Measurements from ENCODE around the gene VENTX.
A peak's percentile ranks its signal among the peaks of the same experiment; 100 is the strongest.

The VENTX gene

DNA sequence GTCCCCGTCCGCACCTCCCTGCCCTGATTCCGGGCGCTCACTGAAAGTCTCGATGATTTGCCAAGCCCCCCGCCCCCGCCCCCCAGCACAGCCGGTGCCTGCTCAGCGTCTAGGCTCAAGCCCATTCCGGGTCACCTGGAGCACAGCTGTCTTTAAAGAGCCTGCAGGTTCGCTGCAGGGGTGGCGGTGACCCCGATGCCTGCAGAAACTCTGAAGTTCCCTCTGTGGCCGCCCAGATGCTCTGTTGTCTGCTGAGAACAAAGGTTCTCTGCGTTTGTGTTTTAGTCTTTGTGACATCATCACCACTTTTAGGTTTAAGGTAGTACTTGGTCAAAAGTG lies 780 bp downstream of the VENTX start:
- no peak for DNase-seq

DNA sequence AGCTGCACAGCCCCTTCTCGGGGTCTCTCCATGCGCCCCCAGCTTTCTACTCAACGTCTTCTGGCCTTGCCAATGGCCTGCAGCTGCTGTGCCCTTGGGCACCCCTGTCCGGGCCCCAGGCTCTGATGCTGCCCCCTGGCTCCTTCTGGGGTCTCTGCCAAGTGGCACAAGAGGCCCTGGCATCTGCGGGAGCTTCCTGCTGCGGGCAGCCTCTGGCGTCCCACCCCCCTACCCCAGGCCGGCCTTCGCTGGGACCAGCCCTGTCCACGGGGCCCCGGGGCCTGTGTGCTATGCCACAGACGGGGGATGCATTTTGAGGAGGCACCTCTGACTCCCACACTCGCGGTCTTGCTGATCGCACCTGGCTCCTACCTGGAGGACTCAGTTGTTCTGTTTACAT lies 2.3 kb downstream of the VENTX start:
- DNase-seq = no peak

DNA sequence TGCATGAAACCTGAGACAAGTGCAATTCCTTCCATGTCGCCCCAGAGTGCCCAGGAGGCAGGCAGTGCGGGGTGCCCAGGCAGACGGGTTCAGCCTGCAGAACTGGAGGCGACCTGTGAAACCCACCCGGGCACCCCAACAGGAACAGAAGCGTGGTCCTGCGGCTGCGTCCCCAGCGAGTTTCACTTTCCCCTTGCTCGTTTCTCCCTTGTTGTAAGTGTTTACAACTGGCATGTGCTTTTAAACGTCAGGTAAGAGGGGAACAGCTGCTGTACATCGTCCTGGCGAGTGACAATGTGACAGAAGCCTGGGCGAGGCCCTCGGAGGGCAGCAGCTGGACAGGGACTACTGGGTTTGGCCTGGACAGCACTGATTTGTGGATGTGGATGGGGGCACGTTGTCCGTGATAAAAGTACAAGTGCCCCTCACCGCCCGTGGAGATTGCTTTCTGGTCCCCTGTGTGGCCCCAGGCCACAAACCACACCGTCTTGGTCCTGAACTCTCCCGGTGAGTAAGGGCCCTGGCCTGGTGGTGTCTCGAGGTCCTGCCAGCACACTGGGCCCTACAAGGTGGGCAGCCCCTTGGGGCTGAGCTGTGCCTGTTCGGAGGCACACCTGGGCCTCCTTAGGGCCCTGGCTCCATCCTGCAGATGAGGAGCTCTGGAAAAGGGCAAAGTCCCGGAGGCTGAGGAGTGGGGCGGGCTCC lies 4.0 kb downstream of the VENTX start:
- DNase-seq = no peak

DNA sequence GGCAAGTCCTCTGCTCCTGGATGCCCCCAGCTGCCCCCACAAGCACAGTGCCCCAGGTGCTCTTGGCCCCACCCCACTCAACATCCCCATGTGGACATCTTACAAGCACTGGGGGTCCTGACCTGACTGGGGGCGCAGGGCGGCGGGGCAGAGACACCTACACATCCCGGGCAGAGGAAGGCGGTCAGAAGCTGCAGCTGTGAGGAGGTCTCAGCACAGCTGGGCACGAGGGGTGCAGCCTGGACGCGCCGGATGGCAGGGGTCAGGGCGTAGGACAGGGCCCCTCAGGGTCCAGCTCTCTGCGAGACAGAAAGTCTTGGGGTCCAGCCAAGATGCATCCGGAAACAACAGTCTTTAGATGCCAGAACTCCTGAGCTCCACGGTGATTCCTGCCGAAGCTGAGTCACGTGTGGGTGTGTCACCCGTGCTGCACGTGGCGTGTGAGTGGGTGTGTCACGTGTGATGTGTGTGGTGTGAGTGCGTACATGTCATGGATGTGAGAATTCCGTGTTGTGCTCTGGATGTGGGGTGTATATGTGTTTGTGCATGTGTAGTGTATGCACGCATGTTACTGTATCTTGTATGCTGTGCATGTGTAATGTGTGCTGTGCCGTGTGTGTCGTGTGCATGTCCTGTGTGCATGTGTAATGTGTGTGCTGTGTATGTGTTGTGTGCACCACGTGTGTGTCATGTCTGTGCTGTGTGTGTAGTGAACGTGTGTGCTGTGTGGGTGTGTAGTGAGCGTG lies 5.1 kb downstream of the VENTX start:
- DNase-seq = no peak

DNA sequence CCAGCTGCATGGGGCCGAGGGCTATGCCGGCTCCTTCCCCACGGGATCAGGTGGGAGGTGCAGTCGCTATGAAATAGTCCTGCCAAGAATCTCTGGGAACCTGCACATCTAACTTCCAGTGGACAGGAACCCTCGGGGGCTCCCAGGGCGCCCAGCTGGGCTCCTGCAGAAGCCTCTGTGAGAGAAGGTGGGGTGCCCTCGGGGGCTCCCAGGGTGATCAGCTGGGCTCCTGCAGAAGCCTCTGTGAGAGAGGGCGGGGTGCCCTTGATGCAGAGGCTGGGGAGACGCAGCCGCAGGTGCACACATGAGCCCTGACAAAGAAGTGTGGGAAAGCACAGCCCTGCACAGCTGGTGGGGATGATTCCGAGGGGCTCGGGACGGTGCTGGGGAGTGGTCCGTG lies 5.9 kb downstream of the VENTX start:
- no peak for DNase-seq

DNA sequence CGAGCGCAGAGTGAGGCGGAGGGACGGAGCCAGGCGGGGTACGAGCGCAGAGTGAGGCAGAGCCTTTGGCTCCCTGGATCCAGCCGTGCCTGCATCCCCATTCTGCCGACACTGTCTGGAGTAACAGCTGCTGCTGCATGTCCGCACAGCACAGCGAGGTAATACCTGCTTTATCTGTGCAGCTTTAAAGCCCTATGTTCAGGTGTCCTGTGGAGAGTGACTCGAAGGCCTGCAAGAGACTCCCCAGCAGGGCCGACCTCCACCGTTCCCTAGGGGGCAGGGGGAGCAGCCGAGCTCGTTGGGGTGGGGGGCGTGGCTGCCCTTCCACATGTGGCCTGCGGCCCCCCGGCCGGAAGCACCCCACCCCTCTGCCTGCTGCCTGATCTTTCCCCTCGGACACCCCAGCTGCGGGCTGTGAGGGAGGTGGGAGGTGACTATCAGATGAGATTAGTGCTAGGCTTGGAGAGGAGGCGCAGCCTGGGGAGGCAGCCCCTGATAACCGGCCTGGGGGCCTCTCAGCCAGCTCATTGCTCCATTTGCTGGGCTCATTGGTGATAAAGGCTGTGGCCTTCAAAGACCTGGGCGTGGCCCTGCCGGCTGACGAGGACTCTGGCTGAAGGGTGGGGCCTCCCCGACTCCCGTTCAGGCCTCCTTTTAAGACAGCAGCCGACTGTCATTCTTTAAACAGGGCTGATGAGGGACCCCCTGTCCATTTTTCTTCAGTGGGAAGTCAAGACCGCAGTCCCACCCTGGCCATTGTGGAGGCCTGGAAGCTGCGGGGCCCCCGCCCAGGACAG lies 8.0 kb downstream of the VENTX start:
- no peak for DNase-seq

DNA sequence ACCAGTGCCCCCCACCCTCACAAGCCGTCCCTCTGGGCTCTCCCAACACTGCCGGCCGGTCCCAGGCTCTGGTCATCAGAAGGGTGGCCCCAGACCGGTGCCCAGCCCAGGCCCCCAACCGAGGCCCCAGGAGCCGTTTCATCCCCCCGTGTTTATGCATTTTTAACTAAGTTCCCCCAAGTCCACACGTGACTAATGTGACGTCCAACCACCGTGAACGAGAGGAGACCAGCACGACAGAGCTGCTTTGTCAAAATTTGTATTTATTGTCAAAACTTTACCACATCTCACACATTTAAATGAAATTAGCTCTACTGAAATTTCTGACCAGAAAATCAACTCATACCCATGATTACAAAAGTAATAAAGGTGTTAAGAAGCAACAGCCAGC lies 8.6 kb downstream of the VENTX start:
- DNase-seq = no peak

DNA sequence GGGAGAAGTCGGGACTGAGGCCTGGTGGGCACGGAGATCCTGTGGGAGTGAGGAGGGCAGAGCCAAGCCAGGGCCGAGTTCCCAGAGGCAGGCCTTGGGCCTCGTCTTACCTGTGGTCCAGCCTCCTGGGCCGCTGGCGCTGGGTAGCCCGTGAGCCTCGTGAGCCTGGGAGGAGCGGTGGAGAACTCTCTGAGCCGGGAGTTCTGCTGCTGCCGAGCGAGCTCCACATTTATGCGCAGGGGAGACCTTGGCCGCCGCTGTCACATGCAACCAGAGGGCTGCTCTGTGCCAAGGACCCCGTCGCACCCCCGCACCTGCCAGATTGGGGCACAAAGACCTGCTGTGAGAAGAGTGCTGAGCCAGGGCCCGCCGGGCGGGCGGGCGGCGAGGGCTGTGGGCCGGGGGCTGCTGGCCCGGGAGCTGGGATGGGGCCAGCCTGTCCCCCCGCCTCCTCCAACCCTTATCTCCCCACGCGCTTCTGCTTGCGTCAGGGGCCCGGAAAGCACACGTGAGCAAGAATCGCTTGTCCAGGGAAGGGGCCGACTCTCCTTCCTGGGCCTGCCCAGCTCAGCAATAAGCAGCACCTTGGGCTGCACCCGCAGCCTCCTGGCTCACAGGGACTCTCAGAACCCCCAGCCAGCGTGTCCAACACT lies 10.2 kb downstream of the VENTX start:
- DNase-seq = no peak

DNA sequence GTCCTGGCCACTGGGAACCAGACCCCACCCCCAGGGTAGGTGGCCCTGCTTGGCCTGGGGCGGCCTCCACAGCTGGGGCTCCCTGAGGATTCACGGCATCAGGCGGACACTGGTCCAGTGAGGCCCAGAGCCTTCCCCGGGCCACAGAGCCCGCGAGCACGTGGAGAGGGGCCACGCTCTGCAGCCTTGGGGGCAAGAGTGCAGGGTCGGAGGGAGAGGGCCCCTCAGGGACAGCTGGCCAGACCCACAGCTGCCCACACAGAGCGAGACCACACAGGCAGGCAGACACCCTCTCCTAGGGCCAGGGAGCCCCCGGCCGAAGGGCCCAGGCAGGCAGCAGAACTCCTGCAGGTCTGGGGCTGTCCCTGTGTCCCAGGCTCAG lies 10.7 kb downstream of the VENTX start:
- no peak for DNase-seq

DNA sequence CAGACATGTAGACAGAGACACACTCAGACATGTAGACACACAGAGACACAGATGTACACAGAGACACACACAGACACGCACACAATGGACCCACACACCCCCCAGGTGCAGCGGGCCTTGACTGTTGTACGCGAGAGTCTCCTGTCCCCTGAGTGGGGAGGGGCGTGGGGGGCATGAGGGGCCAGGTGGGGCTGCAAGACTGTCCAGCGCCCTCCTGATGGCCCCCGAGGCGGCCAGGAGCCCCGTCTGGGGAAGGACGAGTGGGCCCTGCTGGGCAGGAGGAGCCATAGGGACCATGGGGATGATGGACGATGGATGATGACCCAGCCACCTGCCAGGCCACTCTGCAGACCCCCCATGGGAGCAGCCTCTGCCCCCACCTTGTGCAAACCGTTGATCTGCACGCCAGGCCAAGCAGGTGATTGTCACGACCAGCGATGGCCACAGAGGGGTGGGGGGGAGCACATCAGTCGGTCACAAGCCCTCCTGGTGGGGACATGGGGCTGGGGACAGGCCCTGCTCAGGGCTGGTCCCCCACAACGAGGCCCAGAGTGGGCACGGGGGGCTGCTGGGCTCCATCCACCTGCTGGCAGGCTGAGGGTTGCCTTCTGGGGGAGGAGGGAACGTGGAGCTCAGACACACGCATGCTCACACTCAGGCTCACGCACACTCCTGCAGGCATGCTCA lies 11.6 kb downstream of the VENTX start:
- no peak for DNase-seq

DNA sequence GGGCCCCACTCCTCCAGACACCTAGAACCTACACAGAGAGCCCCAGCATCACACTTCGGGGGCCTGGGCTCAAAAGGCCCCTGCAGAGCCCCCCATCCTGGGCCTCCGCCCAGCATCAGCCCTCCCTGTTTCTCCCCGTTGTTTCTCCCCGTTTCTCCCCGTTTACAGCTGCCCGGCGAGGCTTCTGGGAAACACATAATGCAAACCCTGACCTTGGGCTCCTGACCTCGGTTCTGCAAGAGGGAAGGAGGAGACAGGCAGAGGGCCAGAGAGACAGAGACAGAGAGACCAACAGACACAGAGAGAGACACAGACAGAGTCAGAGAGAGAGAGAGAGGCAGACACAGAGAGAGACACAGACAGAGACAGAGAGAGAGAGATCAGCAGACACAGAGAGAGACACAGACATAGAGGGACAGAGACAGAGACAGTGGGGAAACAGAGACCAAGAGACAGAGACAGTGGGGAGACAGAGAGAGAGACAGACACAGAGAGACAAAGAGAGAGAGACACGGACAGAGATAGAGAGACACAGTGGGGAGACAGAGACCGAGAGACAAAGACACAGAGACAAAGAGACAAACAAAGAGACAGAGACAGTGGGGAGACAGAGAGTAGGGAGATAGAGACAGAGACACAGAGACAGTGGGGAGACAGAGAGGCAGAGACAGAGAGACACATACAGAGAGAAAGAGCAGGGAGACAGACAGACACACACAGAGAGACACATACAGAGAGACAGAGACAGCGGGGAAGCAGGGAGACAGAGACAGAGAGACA lies 12.5 kb downstream of the VENTX start:
- no peak for DNase-seq

DNA sequence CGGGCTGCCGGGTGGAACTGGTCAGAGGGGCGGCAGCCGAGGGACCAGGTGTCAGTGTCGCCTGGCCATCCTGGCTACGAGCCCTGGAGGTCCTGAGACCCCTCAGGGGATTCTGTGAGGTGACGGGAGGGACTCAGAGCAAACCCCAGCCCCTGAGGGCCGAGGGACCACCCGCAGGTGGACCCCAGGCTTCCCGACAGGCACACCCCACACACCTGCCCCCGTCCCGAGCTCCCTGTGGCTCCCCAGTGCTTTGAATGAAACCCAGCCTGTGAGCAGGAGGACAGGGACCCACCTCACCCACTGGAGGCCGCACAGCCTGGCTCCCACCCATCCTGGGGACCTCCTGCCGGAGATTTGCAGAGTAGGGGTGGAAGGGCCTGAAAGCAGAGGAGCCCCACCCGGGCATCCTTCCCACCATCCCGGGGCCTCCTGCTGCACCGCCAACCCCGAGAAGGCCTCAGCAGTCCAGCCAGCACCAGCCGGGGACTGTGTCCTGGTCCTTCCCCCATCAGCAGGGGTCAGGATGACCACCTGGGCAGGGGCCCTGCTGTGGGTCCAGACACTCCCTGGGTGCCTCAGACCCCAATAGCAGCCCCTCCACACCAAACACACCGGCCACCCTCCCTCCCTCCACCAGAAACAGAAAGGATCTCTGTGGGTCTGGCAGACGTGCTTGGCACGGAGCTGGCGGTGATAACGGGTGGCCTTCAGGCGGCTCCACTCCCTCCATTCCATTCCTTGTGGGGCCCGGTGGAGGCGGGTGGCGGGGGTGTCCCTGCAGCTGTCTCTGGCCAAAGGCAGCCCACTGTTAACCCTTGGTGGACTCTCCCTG lies 13.9 kb downstream of the VENTX start:
- no peak for DNase-seq

DNA sequence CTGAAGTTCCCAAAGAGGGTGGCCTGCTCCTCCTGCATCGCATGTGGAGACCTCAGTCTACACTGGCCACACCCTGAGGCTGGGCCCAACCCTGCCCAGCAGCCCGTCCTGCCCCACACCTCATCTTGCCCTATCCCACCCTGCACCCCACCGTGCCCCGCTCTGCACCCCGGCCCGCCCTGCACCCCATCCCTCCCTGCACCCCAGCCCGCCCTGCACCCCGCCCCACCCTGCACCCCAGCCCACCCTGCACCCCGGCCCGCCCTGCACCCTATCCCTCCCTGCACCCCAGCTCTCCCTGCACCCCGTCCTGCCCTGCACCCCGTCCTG lies 14.5 kb downstream of the VENTX start:
- DNase-seq = no peak

DNA sequence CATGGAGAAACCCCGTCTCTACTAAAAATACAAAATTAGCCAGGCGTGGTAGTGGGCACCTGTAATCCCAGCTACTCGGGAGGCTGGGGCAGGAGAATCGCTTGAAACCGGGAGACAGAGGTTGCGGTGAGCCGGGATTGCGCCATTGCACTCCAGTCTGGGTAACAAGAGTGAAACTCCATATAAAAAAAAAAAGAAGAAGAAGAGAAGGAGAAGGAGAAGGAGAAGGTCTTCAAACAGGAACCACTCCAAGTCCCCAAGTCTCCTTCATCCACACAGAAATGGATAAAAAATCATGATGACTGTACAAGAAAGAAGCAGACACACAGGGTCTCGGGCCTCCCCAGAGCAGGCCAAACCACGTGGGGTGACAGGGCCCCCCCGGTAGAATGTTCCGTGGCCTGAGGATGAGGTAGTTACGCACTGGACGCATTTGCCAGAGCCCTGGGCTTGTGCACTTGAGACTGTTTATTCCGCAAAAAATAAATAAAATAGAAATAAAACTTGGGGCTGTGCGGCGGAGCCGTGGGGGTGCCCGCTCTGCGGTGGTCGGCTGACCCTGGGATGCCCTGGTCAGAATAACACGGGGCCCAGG lies 15.8 kb downstream of the VENTX start:
- no peak for DNase-seq

DNA sequence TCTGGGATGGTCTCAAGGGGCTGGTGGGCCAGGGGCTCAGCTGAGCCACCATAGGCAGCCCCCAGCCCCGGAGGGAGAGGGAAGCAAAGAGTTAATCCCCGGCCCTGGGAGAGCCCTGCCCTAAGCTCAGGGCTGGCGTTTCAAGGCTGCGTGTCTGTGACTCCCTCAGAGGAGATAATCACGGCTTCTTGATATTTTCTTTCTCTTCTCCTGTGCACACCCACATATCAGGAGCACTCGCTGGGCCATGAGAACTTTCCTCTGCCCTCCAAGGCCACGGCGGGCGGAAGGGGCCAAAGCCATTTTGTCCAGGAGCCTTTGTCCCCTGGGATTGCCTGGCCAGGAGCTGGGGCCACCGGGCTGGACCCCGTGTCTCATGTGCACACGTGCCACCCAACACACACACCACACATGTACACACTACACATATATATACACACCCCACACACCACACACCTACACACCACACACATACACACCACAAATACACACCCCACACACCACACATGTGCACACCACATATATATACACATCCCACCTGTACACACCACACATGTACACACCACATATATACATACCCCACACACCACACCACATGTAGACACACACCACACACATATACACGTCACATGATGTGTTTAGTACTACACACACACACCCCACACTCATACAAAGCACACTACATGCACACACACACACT lies 16.9 kb downstream of the VENTX start:
- DNase-seq = no peak

DNA sequence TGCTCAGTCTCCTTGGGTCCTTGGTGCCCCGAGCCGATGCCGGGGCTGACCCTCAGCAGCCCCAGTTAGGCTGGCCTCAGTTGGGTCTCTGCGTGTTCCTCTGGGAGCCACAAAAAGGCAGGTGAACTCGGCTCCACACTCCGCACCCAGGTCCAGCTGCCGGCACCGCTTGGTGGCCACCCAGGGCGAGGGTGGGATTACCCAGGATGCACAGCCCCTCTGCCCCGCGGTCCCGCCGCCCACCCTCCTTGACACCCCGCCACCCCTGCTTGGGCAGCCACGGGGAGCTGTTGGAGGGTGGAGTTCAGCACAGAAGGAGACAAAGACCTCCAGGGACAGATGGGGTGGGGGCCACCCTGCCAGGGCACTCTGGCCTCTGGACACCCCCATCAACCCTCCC lies 17.7 kb downstream of the VENTX start:
- no peak for DNase-seq

DNA sequence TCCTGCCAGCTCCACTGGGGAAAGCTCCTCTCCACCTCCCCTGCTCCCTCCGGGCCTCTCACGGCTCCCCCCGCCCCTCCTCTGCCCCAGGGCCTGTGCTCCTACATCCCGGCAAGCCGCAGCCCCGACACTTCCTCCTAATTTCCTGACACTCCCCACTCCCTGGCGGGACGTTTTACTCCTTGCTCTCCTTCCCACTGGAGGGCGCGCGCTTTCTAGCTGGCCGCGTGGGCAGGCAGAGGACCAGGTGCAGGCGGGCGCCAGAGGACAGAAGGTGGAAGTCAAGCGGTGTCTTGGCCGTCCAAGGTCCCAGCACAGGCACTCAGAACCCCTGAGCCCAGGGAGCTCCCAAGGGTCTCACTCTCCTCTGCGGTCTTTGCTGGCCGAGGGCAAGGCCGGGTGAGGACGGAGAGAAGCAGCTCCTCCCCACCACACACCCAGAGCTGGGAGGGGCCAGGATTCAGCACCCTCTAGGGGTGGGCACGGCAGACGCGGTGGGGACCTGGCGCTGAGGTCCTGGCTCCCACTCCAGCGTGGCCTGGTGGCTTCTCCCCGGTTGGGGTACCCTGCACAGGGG lies 19.9 kb downstream of the VENTX start:
- no peak for DNase-seq

DNA sequence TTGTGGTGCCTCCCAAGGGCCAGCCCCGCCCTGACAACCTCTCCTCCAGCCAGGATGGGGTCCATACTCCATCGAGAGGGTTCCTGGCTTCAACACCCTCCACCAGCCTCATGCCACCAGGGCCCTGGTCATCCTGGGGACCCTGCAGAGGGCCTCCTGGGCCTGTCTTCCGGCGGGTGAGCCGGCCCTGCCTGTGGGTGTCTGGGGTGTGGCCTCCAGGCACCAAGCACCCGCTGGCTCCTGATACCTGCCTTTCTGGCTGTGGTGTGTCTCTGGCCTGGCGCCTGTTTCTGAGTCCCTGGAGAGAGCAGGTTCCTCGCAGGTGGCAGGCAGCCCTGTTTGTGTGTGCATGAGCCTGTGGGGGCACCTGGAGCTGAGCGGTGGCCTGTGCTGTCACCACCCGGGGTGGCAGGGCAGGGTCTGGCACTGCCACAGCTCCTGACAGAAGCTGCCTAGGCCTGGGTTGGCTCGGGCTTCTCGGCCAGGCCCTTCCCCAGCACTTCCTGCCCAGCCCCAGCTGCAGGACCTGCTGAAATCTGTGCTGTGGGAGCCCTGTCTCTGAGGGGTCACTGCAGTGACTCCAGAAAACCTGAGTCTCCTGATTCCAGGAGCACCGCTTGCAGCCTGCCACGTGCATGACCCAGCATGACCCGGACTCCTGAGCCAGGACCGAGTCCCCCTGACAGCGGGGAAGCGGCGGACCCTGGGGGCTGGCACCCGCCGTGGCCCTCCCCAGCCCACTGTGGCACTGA lies 20.6 kb downstream of the VENTX start:
- peak; percentile 36 for DNase-seq

Measured in activated CD4-positive, alpha-beta T cell treated with anti-CD3 and anti-CD28 coated beads, Interleukin-2, amount 50 U/mL, for 1 hour (primary cell).